Prostate gland (tissue), 2 donors: ENCODE measurements around the gene NXN.

Experiments
- POLR2A ChIP-seq: fragments of 450-650 bp; IDR thresholded peaks from one replicate; pipeline ENCODE4 v1.6.1; 2016; ENCODE audit warnings: antibody characterized with exemption, mild to moderate bottlenecking
- POLR2AphosphoS5 ChIP-seq: sonication (generic); formaldehyde crosslinking; IDR thresholded peaks from one replicate; pipeline ENCODE4 v1.6.1; 2017; ENCODE audit warnings: antibody characterized with exemption
- TF ChIP-seq, protein P1 (sequence below), 4 experiments: fragments of 200-600 bp in 2 of 4; fragments of 450-650 bp in 2 of 4; sonication (generic) in 2 of 4; IDR thresholded peaks; 1 replicate in 3 of 4; 2 replicates in 1 of 4; pipeline ENCODE4 v1.5.1; 2016 to 2019; ENCODE audit warnings: antibody characterized with exemption in 4 of 4, mild to moderate bottlenecking in 2 of 4, moderate library complexity in 2 of 4

GRCh38 chr17:914561-914960, 65.0 kb downstream of the NXN start:
- TF ChIP-seq, protein P1, sequence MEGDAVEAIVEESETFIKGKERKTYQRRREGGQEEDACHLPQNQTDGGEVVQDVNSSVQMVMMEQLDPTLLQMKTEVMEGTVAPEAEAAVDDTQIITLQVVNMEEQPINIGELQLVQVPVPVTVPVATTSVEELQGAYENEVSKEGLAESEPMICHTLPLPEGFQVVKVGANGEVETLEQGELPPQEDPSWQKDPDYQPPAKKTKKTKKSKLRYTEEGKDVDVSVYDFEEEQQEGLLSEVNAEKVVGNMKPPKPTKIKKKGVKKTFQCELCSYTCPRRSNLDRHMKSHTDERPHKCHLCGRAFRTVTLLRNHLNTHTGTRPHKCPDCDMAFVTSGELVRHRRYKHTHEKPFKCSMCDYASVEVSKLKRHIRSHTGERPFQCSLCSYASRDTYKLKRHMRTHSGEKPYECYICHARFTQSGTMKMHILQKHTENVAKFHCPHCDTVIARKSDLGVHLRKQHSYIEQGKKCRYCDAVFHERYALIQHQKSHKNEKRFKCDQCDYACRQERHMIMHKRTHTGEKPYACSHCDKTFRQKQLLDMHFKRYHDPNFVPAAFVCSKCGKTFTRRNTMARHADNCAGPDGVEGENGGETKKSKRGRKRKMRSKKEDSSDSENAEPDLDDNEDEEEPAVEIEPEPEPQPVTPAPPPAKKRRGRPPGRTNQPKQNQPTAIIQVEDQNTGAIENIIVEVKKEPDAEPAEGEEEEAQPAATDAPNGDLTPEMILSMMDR (IDR thresholded peaks at IDR 0.05) = no peak
- TF ChIP-seq POLR2A (no peak), POLR2AphosphoS5 (no peak)
